Inferior parietal cortex (tissue), 1 donor: ENCODE results near the gene TOLLIP.
A peak's percentile ranks its signal among the peaks of the same experiment; 100 is the strongest.
"Not testable (repeated sequence)": the region's sequence is repeated elsewhere in the genome, so short reads cannot be mapped to it uniquely, and the experiment has no call there.

ENCODE experiments used
- DNase-seq: peaks from one replicate; pipeline ENCODE4 v3.0.0-alpha.2; 2016; ENCODE audit errors: extremely low spot score

TOLLIP gene

DNA sequence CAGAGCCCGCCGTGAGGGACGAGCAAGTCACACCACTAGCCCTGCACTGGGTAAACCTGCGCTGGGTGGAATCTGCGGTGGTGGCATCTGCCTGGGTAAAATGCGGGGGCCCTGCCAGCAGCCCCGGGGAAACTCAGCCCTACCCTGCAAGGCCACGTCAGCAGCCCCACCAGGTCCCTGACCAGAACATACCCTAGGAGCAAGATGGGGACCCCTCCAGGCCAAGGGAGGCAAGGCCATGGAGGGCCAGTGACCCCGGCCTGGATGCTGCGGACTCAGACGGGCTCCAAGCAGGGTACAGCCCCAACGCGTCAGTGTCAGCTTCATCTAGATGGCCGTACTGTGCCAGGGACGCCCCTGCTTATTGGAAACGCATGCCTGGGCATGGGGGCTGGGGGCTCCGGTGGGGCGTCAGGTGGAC, 26.3 kb downstream of the TOLLIP start:
- DNase-seq = no peak

DNA sequence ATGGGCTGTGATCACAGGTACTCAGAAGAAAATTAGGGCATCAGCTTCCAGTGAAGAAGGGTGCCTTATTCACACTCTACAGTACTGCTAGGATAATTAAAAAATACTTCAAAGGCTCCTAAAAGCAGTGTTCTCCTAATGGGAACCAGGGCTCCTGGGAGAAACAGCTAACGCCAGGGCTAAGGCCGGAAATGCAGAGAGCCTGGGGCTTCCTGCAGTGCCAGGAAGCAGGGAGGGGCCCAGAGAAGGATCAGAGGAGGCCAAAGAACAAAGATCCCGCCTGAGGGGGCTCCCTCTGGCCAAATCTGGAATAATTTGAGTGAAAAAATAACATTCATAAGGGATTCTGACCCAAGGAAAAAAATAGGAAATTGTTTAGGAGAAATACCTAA, 27.5 kb downstream of the TOLLIP start:
- DNase-seq = no peak

DNA sequence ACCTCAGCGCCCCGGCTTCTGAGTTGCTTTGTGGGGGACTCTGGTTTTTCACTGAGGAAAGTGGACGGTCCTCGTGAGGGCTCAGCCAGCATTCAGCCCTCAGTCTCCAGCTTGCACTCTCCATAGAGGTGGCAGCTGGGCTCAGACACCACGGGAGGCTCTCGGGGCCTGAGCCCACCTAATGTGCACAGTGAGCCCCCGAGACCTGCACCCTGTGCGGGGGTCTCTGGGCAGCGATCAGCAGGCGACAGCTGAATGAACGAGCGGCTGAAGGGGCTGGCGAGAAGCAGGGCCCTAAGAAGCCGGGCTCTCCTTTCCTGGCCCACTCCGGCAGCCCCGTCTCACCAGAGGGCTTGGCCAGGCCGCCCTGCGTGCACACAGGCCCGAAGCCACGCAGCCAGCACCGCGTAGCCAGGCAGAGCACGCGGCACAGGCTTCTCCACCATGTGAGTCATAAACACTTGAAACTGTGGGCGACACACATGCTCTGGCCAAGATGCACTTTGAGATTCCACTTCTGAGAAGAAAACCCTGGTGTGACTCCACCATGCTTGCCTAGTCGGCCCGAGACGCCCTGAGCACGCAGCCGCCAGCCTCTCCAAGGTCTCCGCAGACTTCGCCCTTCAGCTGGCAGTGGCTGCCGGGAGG, 28.0 kb downstream of the TOLLIP start:
- no peak for DNase-seq

DNA sequence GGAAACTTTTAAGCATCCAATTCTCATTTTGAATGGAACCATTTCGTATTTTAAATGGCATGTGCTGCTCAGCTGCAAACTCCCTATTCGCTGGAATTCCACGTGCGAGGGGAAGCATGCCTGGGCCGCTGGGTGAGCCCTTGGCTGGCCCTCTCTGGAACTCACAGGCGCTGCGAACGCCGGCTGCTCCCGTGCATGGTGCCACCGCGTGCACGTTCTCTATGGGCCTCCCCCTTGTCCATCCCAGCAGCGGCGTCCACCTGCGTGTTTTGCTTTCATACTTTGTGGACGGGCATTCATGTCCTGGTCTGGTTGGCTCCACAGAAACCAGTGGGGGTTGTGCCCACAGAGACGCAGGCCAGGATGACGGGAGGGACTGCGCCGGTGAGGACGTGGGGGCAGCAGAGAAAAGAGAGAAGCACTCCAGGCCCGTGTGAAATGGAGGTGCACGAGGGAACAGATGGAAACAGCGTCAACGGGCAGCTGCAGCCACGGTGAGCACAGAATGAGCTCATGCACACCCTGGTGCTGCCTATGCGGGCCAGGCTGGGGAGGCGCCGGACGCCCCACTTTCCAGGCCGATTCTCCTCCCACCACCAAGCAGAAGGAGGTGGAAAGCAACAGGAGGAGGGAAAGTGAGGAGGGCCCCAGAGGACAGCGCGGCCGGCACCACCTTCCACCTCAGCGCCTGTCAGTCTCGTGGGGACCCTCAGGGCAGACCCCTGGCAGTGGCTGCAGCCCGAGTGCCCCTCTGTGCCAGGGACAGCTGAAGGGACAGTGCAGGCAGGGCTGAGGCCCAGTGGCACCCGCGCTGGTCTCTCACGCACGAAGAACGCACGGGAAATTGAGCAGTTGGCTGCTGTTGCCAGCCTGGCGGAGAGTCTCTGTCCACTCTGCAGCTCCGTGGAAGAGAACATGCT, 29.1 kb downstream of the TOLLIP start:
- no peak for DNase-seq

DNA sequence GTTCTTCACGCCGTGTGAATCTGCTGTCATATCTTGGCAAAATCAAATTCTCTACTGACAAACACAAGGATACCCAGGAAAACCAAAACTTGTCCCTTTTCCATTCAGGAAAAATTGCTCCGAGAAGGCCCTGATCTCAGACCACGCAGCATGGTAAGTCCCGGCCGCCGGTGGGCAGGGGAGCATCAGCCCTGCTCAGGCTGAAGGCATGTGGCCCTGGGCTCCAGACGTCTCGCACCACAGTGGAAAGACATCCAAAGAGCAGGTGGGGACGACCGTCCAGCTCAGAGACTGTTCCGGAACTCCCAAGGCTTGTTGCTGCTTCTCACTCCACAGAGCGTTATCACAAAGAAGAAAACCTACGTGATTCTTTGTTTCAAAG, 29.8 kb downstream of the TOLLIP start:
- DNase-seq = no peak

DNA sequence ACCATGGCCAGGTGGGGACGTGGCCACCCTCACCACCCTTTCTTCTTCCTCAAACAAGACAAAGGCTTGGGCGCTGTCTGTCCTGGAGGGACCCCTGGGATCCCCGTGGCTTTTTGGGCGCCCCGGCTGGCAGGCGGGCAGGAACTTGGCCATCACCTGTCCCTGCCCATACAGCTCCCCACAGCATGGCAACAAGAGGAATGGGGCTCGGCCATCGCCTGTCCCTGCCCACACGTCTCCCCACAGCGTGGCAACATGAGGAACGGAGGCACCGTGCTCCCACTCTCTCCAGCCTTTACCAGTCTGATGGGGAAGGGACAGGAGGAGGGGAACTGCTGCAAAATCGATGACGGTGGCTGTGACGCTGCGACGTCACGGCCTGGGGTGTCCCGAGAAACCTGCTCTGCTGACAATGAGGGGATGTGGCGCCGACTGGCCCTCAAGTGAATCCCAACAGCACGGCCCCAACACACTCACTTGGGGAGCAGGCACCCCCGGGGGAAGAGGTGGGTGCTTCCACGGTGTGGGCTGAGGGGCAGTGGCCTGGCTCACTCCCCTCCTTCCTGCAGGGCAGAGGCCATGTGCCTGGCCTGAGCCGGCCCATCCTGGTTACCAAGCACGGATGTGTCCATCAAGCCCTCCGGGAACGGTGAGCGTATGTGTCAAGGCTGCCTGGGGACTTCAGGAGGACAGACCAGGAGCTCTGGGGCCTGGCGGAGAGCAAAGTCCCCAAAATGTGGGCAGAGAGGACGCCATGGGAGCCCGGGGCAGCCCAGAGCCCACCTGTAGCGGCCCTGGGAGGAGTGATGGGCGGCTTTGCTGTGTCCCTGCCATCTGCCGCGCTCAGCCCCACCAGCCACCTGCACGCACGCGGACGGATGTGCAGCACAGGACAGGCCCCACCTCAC, 30.4 kb downstream of the TOLLIP start:
- no peak for DNase-seq

DNA sequence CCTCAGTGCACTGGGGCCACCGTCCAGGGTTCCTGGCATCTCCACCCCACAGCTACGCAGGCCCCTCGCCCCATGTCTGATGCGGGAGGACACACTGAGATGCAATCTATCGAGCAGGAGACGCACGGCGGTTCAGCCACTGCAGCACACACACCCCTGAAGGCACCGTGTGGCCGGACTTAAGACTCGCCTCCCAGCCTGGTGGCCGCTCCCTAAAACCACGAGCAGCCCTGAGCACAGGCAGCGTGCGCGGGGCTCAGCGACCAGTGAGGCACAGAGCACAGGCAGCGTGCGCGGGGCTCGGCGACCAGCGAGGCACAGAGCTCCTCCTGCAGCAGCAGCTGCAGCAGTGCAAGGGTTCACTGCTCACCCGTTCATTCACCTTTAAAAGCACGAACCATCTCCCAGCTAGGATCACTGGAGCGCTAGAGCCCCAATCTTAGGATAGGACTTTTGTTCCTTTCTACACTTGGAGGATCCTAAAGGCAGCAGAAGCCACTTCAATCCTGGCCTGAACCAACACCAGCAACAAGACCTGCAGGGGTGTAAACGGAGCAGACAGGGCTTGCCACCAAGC, 31.4 kb downstream of the TOLLIP start:
- no peak for DNase-seq

DNA sequence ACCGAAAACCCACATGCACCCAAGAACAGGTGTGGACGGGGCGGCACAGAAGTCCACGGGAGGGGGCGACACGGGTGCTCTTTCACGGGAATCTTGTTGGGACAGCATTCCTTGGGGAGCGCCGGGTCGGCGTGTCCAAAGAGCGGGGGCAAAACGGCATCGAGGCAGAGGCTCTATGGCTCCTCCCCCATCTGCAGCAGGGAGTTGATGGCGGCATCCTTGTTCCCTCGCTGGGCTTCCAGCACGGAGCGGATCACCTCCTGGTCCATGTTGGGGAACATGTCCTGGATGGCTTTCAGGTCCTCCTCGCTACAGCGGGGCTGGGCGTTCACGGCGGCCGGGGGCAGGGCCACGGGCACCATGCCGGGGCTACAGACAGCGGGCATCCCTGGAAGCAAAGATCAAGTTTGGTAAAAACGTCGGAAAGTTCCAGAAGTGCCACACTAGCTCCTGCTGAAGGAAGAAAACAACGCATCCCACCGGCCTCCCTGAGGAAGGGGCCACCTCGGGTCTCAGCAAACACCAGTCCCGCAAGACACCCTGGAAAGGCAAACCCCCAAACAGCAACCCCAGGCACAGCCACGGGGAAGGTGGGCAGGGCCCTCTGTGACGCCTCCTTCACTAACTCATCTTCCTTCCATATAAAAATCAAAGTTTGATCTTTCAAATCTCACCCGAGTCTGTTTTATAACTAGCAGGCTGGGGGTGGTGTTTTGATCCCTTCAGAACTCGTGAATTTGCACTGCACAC, 32.4 kb downstream of the TOLLIP start:
- DNase-seq = no peak

DNA sequence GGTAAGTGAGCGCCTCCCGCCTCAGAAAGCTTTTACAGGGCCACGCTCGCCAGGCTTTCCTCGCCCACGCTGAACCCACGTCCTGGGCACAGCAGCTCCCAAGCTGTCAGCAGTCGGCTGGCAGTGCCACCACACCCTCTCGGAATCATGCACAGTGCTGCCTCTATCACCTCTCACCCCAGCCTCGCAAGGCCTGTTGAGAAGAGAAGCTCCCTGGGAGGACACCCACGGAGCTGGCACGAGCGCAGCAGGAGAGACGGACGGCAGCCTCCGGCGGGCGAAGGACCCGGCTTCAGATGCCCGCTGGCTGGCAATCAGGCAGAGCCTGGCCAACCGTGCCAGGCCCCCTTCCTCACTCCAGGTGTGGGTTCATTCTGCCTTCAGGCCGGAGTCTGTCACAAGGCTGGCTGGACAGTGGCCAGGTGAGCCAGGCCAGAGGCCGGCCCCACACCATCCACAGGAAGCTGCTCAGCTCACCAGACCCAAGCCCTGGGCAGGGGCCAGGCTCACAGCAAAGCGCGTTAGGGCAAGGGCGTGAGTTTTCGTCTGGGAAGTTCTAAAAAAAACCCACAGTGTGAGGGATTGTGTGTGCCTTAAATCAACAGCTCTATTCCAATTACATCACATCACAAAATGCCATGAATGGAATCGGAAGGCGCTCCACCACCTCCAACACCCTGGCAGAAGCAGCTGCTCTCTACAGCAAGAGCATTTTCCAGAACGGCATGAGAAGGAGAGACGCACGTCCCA, 33.2 kb downstream of the TOLLIP start:
- peak; percentile 52 for DNase-seq

DNA sequence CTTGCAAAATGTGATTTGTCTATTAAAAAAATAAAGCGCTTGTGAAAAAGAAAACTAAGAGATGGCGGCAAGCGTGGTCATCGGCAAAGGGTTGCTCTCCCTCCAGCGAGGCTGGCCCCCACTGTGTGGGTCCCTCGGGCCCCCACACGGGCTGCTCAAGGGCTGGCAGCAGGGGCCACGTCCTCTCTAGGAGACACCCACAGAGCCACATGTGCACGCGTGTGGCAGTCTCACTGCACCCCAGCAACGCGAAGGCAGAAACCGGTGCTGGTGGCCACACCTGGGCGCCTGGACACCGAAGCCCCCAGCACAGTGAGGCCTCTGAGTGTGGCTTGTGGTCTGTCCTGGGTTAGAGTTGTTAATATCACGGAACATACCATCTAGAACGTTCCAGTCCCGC, 34.4 kb downstream of the TOLLIP start:
- DNase-seq = no peak

DNA sequence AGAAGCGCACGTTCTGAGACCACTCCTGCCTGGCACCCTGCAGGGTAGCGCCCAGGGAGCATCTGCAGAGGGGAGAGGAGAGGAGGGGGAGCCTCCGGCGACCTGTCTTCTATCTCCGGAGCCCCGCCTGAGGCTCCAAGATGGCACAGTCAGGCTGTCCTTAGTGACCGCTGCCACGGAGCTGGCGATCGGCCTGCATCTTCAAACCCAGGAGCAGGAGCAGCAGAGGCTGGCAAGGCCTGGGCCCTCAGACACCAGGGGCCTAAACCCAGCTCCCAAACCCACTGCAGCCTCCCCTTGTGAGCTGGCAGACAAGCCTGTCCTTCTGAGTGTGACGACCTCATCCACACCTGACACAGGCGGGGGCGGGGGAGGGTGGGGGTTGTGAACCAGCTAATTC, 34.9 kb downstream of the TOLLIP start:
- DNase-seq = no peak

DNA sequence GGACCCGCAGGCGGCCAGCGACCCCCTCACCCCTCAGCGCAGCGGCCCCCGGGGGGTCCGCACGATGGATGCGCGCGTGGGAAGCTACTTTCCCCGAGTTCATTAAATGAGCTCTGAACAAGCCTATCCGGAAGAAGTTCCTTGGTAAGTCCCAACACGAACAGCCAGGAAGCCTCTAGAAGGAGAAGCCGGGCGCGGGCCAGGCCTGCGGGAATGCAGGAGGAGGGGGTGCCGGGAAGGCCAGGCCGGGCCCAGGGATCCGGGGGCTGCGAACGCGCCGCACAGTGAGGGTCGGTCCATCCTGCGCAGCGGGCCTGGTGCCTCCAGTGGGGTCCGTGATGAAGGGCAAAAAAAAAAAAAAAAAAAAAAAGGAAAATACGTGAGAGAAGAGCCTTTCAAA, 36.9 kb downstream of the TOLLIP start:
- no peak for DNase-seq

DNA sequence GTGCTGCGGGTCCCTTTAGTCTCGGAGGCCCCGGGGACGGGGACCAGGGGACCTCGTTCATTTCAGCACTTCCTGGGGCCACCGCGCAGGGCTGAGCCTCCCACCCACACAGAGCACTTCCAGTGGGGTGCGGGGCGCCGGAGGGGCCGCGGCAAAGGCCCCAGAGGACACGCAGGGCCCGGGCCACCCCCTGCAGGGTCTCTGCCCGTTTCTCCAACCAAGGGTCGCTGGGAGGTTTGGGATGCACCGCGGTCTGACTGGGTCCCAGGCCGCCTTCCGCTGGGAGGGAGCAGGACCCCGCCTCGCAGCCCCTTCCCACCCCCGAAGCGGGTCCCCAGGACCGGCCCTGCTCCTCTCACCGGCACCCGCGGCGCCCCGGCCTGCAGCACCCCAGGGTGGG, 37.5 kb downstream of the TOLLIP start:
- DNase-seq = no peak

DNA sequence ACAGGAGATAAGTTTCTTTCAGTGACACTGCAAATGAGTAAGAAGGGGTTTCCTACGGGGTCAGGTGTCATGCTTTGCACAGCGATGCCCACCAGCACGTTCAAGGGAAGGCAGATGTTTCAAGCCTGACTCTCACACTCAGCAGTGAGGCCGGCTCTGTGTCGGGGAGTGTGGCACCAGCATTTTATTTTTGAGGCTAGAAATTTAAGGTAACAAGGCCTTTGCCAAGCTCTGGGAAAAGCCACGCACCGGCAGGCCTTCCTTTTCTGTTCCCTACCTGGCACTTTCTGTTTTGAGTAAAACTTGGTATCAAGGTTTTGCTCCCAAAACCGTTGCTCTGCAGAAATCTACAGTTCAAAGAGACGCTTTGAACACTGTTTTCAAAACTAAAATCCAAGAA, 38.0 kb downstream of the TOLLIP start:
- DNase-seq = no peak

DNA sequence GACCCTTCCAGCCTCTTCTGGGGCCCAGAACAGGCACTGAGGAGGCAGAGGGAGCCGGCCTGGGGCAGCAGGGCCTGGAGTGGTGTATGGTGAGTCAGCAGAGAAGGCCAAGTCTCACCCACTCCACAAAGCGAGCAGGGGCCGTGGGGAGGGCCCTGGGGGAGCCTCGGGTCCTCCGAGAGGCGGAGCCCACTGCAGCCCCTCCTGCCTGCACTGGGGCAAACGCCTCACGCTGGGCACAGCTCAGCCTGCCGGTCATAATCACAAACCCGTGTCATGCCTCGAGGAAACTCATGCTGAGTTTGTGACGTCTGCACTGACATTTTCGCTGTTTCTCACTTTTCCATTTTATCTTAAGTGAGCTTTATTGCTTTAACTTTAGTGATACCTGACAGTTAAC, 38.4 kb downstream of the TOLLIP start:
- DNase-seq = no peak

DNA sequence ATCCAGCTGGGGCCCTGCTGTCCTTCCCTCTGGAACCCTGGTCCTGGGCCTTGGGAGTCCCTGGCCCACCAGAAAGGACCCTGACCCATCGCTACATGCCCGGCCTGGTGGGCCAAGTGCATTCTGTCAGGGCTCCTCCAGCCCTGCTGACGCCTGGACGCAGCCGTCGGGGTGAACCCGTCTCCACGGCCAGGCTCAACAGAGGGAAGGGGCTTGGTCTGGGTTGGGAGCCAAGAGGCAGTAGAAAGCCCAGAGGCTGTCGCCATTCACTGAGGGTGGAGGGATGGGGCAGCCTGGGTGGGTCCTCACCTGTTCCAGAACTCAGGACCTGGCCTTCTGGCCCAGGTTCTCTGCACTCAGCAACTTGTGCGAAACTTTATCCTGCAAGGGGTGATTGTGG, 39.0 kb downstream of the TOLLIP start:
- no peak for DNase-seq

DNA sequence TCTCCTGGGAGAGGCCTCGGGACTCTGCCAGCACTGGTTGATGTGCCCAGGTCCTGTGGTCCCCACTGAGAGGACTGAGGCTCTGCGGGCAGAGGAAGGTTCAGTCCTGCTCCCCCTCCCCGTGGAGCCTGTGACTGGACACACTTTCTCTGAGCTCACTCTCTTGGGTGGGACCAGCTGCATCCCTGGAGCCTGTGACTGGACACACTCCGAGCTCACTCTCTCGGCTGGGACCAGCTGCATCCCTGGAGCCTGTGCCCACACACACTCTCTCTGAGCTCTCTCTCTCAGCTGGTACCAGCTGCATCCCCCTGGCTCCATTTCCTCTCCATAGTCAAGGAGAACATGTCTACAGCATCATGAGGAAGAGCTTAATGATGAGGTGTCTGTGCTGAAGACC, 39.5 kb downstream of the TOLLIP start:
- no peak for DNase-seq

DNA sequence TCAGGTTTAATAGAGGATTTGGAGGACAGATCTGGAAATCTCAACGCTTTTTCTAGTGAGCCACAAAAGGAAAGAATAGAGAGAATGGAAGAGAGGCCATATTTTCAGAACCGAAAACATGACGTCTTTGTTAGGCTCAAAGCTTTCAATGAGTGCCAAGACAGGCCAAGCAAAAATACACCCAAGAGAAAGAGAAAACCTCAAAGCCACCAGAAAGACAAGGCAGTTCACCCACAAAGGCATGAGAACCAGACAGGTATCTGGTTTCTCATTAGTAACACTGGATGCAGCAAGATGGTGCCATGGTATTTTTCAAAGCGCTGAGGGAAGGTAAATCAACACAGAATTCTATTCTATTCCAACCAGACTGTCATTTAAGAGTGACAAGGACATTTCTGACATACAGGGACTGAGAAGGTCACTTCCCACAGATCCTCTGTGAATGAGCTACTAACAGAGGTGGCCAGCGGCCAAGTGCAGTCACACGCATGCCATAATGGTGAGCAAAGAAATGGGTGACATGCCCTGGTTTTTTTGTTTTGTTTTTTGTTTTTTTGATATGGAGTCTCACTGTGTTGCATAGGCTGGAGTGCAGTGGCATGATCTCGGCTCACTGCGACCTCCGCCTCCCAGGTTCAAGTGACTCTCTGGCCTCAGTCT, 41.9 kb downstream of the TOLLIP start:
- no peak for DNase-seq

DNA sequence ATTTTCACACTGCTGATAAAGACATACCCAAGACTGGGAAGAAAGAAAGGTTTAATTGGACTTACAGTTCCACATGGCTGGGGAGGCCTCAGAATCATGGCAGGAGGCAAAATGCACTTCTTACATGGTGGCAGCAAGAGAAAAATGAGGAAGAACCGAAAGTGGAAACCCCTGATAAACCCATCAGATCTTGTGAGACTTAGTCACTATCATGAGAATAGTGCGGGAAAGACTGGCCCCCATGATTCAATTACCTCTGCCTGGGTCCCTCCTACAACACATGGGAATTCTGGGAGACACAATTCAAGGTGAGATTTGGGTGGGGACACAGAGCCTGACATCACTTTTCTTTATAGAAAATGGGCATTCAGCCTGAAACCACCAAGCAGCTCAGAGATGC, 42.5 kb downstream of the TOLLIP start:
- DNase-seq = not testable (repeated sequence)

DNA sequence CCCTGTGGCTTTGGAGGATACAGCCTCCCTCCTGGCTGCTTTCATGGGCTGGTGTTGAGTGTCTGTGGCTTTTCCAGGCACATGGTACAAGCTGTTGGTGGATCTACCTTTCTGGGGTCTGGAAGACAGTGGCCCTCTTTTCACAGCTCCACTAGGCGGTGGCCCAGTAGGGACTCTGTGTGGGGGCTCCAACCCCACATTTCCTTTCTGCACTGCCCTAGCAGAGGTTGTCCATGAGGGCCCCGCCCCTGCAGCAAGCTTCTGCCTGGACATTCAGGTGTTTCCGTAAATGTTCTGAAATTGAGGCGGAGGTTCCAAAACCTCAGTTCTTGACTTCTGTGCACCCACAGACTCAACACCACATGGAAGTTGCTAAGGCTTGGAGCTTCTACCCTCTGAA, 44.0 kb downstream of the TOLLIP start:
- DNase-seq = not testable (repeated sequence)
